HEK293 (cell line): ENCODE measurements around the gene PRKG1.

Source experiments
- BCL11A ChIP-seq: fragments of 450-650 bp; formaldehyde crosslinking; IDR thresholded peaks from 2 replicates; pipeline ENCODE4 v1.5.1; 2016; ENCODE audit warnings: low read depth, missing biosample characterization, missing genetic modification characterization
- GLIS1 ChIP-seq: fragments of 450-650 bp; formaldehyde crosslinking; IDR thresholded peaks from 2 replicates; pipeline ENCODE4 v1.5.1; 2016; ENCODE audit warnings: missing biosample characterization, missing genetic modification characterization
- IKZF3 ChIP-seq: fragments of 450-650 bp; IDR thresholded peaks from 2 replicates; pipeline ENCODE4 v1.5.0; 2018; ENCODE audit warnings: missing biosample characterization, mild to moderate bottlenecking, missing genetic modification characterization, moderate library complexity
- TRIM28 ChIP-seq: IDR thresholded peaks from 2 replicates; pipeline ENCODE4 v1.6.1; 2011; ENCODE audit warnings: low read length, control low read depth, borderline replicate concordance
- YY1 ChIP-seq: fragments of 450-650 bp; formaldehyde crosslinking; IDR thresholded peaks from 2 replicates; pipeline ENCODE4 v1.5.1; 2018; ENCODE audit warnings: missing biosample characterization, missing genetic modification characterization
- YY2 ChIP-seq: fragments of 450-650 bp; formaldehyde crosslinking; IDR thresholded peaks from 2 replicates; pipeline ENCODE4 v1.5.1; 2016; ENCODE audit warnings: missing biosample characterization, missing genetic modification characterization
- ZBTB21 ChIP-seq: fragments of 450-650 bp; formaldehyde crosslinking; IDR thresholded peaks from 2 replicates; pipeline ENCODE4 v1.5.1; 2017; ENCODE audit warnings: missing biosample characterization, missing genetic modification characterization
- ZBTB48 ChIP-seq: fragments of 450-650 bp; formaldehyde crosslinking; IDR thresholded peaks from 2 replicates; pipeline ENCODE4 v1.5.1; 2016; ENCODE audit warnings: missing biosample characterization, missing genetic modification characterization
- ZEB2 ChIP-seq: fragments of 450-650 bp; formaldehyde crosslinking; IDR thresholded peaks from 2 replicates; pipeline ENCODE4 v1.5.1; 2016; ENCODE audit warnings: missing biosample characterization, missing genetic modification characterization
- ZFHX2 ChIP-seq: fragments of 450-650 bp; formaldehyde crosslinking; conservative IDR thresholded peaks from 2 replicates; pipeline ENCODE4 v1.5.1; 2016; ENCODE audit warnings: missing biosample characterization, missing genetic modification characterization
- ZFP3 ChIP-seq: fragments of 450-650 bp; formaldehyde crosslinking; IDR thresholded peaks from 2 replicates; pipeline ENCODE4 v1.5.1; 2016; ENCODE audit warnings: low read depth, missing biosample characterization, missing genetic modification characterization
- ZFP37 ChIP-seq: fragments of 450-650 bp; formaldehyde crosslinking; IDR thresholded peaks from 2 replicates; pipeline ENCODE4 v1.5.1; 2016; ENCODE audit warnings: missing biosample characterization, missing genetic modification characterization
- ZNF121 ChIP-seq: fragments of 450-650 bp; formaldehyde crosslinking; IDR thresholded peaks from 2 replicates; pipeline ENCODE4 v1.5.1; 2016; ENCODE audit warnings: missing biosample characterization, missing genetic modification characterization
- ZNF132 ChIP-seq: fragments of 450-650 bp; formaldehyde crosslinking; IDR thresholded peaks from 2 replicates; pipeline ENCODE4 v1.5.1; 2017; ENCODE audit warnings: missing biosample characterization, missing genetic modification characterization, borderline replicate concordance
- ZNF138 ChIP-seq: fragments of 450-650 bp; formaldehyde crosslinking; IDR thresholded peaks from 2 replicates; pipeline ENCODE4 v1.5.1; 2016; ENCODE audit warnings: missing biosample characterization, missing genetic modification characterization, borderline replicate concordance
- ZNF146 ChIP-seq: fragments of 450-650 bp; formaldehyde crosslinking; IDR thresholded peaks from 2 replicates; pipeline ENCODE4 v1.5.1; 2016; ENCODE audit warnings: missing biosample characterization, missing genetic modification characterization
- ZNF169 ChIP-seq: fragments of 450-650 bp; formaldehyde crosslinking; IDR thresholded peaks from 2 replicates; pipeline ENCODE4 v1.5.1; 2016; ENCODE audit warnings: missing biosample characterization, missing genetic modification characterization
- ZNF302 ChIP-seq: fragments of 450-650 bp; formaldehyde crosslinking; IDR thresholded peaks from 2 replicates; pipeline ENCODE4 v1.5.1; 2016; ENCODE audit warnings: missing biosample characterization, missing genetic modification characterization, low read depth
- ZNF311 ChIP-seq: fragments of 450-650 bp; formaldehyde crosslinking; IDR thresholded peaks from 2 replicates; pipeline ENCODE4 v1.5.1; 2017; ENCODE audit warnings: missing biosample characterization, missing genetic modification characterization, borderline replicate concordance
- ZNF341 ChIP-seq: fragments of 450-650 bp; formaldehyde crosslinking; IDR thresholded peaks from 2 replicates; pipeline ENCODE4; 2016; ENCODE audit warnings: low read depth, missing biosample characterization, missing genetic modification characterization
- ZNF391 ChIP-seq: fragments of 450-650 bp; formaldehyde crosslinking; IDR thresholded peaks from 2 replicates; pipeline ENCODE4 v1.5.1; 2016; ENCODE audit warnings: low read depth, missing biosample characterization, missing genetic modification characterization, borderline replicate concordance
- ZNF514 ChIP-seq: fragments of 450-650 bp; formaldehyde crosslinking; IDR thresholded peaks from 2 replicates; pipeline ENCODE4 v1.5.1; 2016; ENCODE audit warnings: missing biosample characterization, missing genetic modification characterization
- ZNF549 ChIP-seq: fragments of 450-650 bp; IDR thresholded peaks from 2 replicates; pipeline ENCODE4 v1.5.1; 2018; ENCODE audit warnings: missing biosample characterization, missing genetic modification characterization, mild to moderate bottlenecking, inconsistent platforms, moderate library complexity
- ZNF558 ChIP-seq: fragments of 450-650 bp; formaldehyde crosslinking; IDR thresholded peaks from 2 replicates; pipeline ENCODE4 v1.5.1; 2016; ENCODE audit warnings: missing biosample characterization, missing genetic modification characterization
- ZNF785 ChIP-seq: fragments of 450-650 bp; formaldehyde crosslinking; IDR thresholded peaks from 2 replicates; pipeline ENCODE4 v1.5.1; 2016; ENCODE audit warnings: missing biosample characterization, missing genetic modification characterization
- ZSCAN16 ChIP-seq: fragments of 450-650 bp; formaldehyde crosslinking; IDR thresholded peaks from 2 replicates; pipeline ENCODE4 v1.5.1; 2016; ENCODE audit warnings: missing biosample characterization, missing genetic modification characterization
- ZSCAN23 ChIP-seq: fragments of 450-650 bp; formaldehyde crosslinking; IDR thresholded peaks from 2 replicates; pipeline ENCODE4 v1.5.1; 2016; ENCODE audit warnings: missing biosample characterization, missing genetic modification characterization
- ZXDB ChIP-seq: fragments of 450-650 bp; formaldehyde crosslinking; IDR thresholded peaks from 2 replicates; pipeline ENCODE4 v1.5.1; 2016; ENCODE audit warnings: missing biosample characterization, missing genetic modification characterization
- TF ChIP-seq, protein P1 (sequence below): fragments of 450-650 bp; formaldehyde crosslinking; IDR thresholded peaks from 2 replicates; pipeline ENCODE4 v1.5.0; 2017; ENCODE audit warnings: missing biosample characterization, missing genetic modification characterization, borderline replicate concordance
- TF ChIP-seq, protein P2 (sequence below): fragments of 450-650 bp; formaldehyde crosslinking; IDR thresholded peaks from 2 replicates; pipeline ENCODE4 v1.5.1; 2017; ENCODE audit warnings: missing biosample characterization, missing genetic modification characterization
- TF ChIP-seq, protein P3 (sequence below): fragments of 450-650 bp; formaldehyde crosslinking; IDR thresholded peaks from 2 replicates; pipeline ENCODE4 v1.5.1; 2016; ENCODE audit warnings: missing biosample characterization, missing genetic modification characterization
- TF ChIP-seq, protein P4 (sequence below): fragments of 450-650 bp; formaldehyde crosslinking; IDR thresholded peaks from 2 replicates; pipeline ENCODE4 v1.5.1; 2016; ENCODE audit warnings: missing biosample characterization, missing genetic modification characterization
- TF ChIP-seq, protein P5 (sequence below): fragments of 450-650 bp; formaldehyde crosslinking; IDR thresholded peaks from 2 replicates; pipeline ENCODE4 v1.5.1; 2016; ENCODE audit warnings: missing biosample characterization, missing genetic modification characterization
- TF ChIP-seq, protein P6 (sequence below): sonication (generic); formaldehyde crosslinking; IDR thresholded peaks from 2 replicates; pipeline ENCODE4 v1.8.1; 2022; ENCODE audit warnings: mild to moderate bottlenecking, moderate library complexity, missing genetic modification reagents

The PRKG1 gene

DNA sequence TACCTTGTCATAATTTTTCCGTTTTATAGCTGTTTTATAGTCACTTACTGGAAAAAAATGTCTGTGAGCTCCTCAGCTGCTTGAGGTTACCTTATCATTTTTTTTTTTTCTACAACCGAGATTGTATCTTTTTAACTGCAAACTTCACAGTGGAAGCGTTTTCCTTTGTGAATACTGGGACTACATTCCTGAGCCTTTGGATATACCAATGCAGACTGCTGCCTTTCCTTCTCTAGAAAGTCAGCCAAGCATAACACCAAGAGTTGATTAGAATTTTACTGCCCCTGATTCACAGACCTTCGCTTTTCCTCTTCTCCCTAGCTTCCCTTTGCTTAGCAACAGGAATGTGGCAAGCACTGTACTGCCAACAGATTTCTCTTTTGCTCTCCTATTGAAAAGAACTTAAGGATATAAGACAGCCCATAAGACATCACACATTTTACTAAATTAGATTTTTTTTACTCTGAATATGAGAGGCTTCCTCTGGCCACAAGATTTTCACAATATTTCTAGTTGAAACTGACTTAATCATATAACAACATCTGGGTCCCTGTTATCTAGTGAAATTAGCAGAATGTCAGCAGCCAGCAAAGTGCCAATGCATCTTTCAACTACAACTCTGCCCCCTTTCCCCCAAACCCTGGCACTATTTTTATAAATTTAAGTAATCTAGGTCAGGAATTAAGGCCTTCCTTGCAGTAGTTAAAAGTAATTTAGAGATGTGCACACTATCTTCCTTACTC, 170.6 kb downstream of the PRKG1 start (continued):
- TF ChIP-seq, protein P1, sequence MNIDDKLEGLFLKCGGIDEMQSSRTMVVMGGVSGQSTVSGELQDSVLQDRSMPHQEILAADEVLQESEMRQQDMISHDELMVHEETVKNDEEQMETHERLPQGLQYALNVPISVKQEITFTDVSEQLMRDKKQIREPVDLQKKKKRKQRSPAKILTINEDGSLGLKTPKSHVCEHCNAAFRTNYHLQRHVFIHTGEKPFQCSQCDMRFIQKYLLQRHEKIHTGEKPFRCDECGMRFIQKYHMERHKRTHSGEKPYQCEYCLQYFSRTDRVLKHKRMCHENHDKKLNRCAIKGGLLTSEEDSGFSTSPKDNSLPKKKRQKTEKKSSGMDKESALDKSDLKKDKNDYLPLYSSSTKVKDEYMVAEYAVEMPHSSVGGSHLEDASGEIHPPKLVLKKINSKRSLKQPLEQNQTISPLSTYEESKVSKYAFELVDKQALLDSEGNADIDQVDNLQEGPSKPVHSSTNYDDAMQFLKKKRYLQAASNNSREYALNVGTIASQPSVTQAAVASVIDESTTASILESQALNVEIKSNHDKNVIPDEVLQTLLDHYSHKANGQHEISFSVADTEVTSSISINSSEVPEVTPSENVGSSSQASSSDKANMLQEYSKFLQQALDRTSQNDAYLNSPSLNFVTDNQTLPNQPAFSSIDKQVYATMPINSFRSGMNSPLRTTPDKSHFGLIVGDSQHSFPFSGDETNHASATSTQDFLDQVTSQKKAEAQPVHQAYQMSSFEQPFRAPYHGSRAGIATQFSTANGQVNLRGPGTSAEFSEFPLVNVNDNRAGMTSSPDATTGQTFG (tag by site-specific recombination) = no peak
- TF ChIP-seq ZNF514 (tag by site-specific recombination) = no peak
- no peak for TF ChIP-seq ZNF132 (tag by site-specific recombination)
- peak; percentile 77 for TF ChIP-seq IKZF3 (tag by site-specific recombination)
- no peak for TF ChIP-seq YY1 (tag by site-specific recombination)
- peak; percentile 89 for TF ChIP-seq ZXDB (tag by site-specific recombination)
- TF ChIP-seq ZSCAN23 (tag by site-specific recombination) = no peak
- no peak for TF ChIP-seq TRIM28
- no peak for TF ChIP-seq ZNF341 (tag by site-specific recombination)
- peak; percentile 27; the same call in 1 of the 2 replicates for TF ChIP-seq GLIS1 (tag by site-specific recombination)
- TF ChIP-seq ZNF146 (tag by site-specific recombination) = no peak
- TF ChIP-seq ZNF138 (tag by site-specific recombination) = no peak
- no peak for TF ChIP-seq ZNF121 (tag by site-specific recombination)
- no peak for TF ChIP-seq ZNF558
- no peak for TF ChIP-seq ZNF391
- no peak for TF ChIP-seq YY2 (tag by site-specific recombination)
- no peak for TF ChIP-seq ZSCAN16
- no peak for TF ChIP-seq BCL11A (tag by site-specific recombination)
- TF ChIP-seq ZNF311 = no peak
- TF ChIP-seq ZEB2 (tag by site-specific recombination) = no peak; the same call in 1 of the 2 replicates
- no peak for TF ChIP-seq ZFP37 (tag by site-specific recombination)
- TF ChIP-seq ZBTB48 (tag by site-specific recombination) = no peak
- TF ChIP-seq, protein P2, sequence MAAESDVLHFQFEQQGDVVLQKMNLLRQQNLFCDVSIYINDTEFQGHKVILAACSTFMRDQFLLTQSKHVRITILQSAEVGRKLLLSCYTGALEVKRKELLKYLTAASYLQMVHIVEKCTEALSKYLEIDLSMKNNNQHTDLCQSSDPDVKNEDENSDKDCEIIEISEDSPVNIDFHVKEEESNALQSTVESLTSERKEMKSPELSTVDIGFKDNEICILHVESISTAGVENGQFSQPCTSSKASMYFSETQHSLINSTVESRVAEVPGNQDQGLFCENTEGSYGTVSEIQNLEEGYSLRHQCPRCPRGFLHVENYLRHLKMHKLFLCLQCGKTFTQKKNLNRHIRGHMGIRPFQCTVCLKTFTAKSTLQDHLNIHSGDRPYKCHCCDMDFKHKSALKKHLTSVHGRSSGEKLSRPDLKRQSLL (tag by site-specific recombination) = peak; percentile 54
- TF ChIP-seq ZFHX2 = no peak
- TF ChIP-seq, protein P3, sequence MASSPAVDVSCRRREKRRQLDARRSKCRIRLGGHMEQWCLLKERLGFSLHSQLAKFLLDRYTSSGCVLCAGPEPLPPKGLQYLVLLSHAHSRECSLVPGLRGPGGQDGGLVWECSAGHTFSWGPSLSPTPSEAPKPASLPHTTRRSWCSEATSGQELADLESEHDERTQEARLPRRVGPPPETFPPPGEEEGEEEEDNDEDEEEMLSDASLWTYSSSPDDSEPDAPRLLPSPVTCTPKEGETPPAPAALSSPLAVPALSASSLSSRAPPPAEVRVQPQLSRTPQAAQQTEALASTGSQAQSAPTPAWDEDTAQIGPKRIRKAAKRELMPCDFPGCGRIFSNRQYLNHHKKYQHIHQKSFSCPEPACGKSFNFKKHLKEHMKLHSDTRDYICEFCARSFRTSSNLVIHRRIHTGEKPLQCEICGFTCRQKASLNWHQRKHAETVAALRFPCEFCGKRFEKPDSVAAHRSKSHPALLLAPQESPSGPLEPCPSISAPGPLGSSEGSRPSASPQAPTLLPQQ (tag by site-specific recombination) = no peak
- no peak for TF ChIP-seq ZNF549 (tag by site-specific recombination)
- no peak for TF ChIP-seq ZNF302 (tag by site-specific recombination)
- TF ChIP-seq ZNF785 (tag by site-specific recombination) = no peak
- TF ChIP-seq, protein P4, sequence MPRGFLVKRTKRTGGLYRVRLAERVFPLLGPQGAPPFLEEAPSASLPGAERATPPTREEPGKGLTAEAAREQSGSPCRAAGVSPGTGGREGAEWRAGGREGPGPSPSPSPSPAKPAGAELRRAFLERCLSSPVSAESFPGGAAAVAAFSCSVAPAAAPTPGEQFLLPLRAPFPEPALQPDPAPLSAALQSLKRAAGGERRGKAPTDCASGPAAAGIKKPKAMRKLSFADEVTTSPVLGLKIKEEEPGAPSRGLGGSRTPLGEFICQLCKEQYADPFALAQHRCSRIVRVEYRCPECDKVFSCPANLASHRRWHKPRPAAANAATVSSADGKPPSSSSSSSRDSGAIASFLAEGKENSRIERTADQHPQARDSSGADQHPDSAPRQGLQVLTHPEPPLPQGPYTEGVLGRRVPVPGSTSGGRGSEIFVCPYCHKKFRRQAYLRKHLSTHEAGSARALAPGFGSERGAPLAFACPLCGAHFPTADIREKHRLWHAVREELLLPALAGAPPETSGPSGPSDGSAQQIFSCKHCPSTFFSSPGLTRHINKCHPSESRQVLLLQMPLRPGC = peak; percentile 28; the same call in 1 of the 2 replicates
- TF ChIP-seq, protein P5, sequence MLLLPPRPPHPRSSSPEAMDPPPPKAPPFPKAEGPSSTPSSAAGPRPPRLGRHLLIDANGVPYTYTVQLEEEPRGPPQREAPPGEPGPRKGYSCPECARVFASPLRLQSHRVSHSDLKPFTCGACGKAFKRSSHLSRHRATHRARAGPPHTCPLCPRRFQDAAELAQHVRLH (tag by site-specific recombination) = peak; percentile 77
- TF ChIP-seq ZNF169 (tag by site-specific recombination) = no peak
- TF ChIP-seq, protein P6, sequence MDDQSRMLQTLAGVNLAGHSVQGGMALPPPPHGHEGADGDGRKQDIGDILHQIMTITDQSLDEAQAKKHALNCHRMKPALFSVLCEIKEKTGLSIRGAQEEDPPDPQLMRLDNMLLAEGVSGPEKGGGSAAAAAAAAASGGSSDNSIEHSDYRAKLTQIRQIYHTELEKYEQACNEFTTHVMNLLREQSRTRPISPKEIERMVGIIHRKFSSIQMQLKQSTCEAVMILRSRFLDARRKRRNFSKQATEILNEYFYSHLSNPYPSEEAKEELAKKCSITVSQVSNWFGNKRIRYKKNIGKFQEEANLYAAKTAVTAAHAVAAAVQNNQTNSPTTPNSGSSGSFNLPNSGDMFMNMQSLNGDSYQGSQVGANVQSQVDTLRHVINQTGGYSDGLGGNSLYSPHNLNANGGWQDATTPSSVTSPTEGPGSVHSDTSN (CRISPR knock-in tag) = no peak
- TF ChIP-seq ZFP3 (tag by site-specific recombination) = no peak
- TF ChIP-seq ZBTB21 (tag by site-specific recombination) = no peak; the same call in 1 of the 2 replicates
